ENCODE data around the gene MAT2A.

MAT2A gene

DNA sequence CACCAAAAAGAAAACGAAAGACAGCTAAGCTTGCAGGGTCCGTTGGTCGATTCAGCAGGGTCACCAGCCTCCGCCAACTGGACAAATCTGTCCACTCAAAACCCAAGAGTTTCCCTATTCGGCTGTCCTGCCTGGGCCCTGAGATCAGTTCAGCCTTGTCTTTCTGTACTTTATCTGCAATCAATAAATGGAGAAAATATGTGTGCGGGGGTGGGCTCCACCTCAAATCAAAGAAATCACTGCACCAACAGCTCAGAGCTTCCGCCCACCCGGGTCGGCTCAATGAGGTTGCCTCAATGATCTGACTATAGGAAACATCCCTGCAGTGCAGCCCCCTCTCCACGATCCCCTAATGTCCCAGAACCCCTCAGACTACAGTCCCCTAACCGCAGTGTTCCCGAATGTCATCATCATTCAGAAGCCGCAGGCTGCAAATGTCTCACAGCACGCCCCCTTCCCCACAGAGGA lies 21.9 kb downstream of the MAT2A start:
- peaks cover 5% of the 10 kb centered on the region for H3K36me3 ChIP-seq (ENCODE audit: control insufficient read depth, insufficient read depth, low read length)
- no peak for DNase-seq (ENCODE audit: extremely low read depth, insufficient read length)
- no peaks in the 10 kb centered on the region for H3K27me3 ChIP-seq (replicated peaks; ENCODE audit: control insufficient read depth, insufficient read depth, low read length)
- TF ChIP-seq, protein P1, sequence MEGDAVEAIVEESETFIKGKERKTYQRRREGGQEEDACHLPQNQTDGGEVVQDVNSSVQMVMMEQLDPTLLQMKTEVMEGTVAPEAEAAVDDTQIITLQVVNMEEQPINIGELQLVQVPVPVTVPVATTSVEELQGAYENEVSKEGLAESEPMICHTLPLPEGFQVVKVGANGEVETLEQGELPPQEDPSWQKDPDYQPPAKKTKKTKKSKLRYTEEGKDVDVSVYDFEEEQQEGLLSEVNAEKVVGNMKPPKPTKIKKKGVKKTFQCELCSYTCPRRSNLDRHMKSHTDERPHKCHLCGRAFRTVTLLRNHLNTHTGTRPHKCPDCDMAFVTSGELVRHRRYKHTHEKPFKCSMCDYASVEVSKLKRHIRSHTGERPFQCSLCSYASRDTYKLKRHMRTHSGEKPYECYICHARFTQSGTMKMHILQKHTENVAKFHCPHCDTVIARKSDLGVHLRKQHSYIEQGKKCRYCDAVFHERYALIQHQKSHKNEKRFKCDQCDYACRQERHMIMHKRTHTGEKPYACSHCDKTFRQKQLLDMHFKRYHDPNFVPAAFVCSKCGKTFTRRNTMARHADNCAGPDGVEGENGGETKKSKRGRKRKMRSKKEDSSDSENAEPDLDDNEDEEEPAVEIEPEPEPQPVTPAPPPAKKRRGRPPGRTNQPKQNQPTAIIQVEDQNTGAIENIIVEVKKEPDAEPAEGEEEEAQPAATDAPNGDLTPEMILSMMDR (IDR thresholded peaks at IDR 0.05; ENCODE audit: insufficient read depth, low read length, poor library complexity, severe bottlenecking), result no peak
- H3K4me3 ChIP-seq (replicated peaks; ENCODE audit: low read depth, low read length), result peak overlapping the region; percentile 86

DNA sequence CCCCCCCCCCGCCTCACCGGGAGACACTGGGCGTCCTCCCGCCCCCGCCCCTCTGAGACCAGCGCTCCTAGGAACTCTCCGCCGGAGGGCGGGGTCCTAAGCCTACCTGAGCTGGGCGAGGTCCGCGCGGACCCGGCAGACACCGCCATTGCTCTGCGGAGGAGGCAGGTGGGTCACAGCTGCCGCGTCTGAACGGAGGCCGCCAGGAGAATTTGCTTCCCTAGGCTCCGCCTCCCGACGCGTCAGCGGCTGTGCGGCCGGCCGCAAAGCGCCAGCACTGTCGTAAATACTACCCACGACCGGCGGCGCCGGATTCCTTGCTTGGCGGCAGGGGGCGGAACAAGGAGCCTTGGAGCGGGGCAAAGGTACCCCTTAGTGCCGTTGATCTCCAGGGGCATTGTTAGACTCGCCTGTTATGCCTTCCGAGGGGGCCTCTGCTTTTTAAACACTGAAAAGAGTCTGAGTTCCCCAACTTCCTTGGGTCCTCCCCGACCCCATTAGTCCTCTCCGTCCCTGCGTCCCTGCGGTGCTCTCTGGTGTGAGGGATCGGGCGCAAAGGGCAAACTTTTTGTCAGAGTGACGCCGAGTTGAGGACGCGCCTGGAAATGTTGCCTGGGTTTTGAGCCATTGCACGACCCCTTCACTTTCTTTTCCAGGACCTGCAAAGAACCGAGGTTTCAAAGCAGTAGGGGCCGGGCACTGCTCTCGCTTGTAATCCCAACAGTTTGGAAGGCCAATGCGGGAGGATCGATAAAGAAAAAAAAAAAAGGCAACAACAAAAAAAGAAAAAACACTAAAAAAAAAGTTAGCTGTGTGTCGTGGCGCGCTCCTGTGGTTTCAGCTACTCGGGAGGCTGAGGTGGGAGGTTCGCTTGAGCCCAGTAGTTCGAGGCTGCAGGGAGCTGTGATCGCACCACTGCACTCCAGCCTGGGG lies 22.6 kb downstream of the MAT2A start, which contains the start of gene GGCX:
TSS of gene GGCX (minus strand) at position 214 of the 933 bp plus-strand sequence. CDS start at position 149, 65 bp downstream.
- TF ChIP-seq, protein P1 (IDR thresholded peaks at IDR 0.05; ENCODE audit: insufficient read depth, low read length, poor library complexity, severe bottlenecking), result no peak
- no peaks in the 10 kb centered on the region for H3K27me3 ChIP-seq (replicated peaks; ENCODE audit: control insufficient read depth, insufficient read depth, low read length)
- H3K4me3 ChIP-seq (replicated peaks; ENCODE audit: low read depth, low read length), result peak within 1 kb of the TSS; percentile 86
- peak; percentile 96 for DNase-seq (ENCODE audit: extremely low read depth, insufficient read length)
- H3K36me3 ChIP-seq (ENCODE audit: control insufficient read depth, insufficient read depth, low read length), result peaks cover 3% of the 10 kb centered on the region

DNA sequence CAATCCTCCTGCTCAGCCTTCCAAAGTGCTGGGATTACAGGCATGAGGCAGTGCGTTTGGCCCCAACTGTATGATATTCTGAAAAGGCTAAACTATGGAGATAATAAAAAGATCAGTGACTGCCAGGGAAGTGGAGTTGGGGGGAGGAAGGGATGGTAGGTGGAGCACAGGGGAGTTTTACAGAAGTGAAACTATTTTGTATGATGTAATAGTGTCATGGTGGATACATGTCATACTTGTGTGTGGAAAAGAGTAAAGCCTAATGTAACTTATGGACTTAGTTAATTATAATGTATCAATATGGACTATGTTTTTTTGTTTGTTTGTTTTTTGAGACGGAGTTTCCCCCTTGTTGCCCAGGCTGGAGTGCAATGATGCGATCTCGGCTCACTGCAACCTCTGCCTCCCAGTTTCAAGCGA lies 25.2 kb downstream of the MAT2A start:
- no peak overlapping the region for H3K4me3 ChIP-seq (replicated peaks; ENCODE audit: low read depth, low read length)
- no peak for DNase-seq (ENCODE audit: extremely low read depth, insufficient read length)
- TF ChIP-seq, protein P1 (IDR thresholded peaks at IDR 0.05; ENCODE audit: insufficient read depth, low read length, poor library complexity, severe bottlenecking), result no peak
- H3K36me3 ChIP-seq (ENCODE audit: control insufficient read depth, insufficient read depth, low read length), result no peaks in the 10 kb centered on the region
- no peaks in the 10 kb centered on the region for H3K27me3 ChIP-seq (replicated peaks; ENCODE audit: control insufficient read depth, insufficient read depth, low read length)

DNA sequence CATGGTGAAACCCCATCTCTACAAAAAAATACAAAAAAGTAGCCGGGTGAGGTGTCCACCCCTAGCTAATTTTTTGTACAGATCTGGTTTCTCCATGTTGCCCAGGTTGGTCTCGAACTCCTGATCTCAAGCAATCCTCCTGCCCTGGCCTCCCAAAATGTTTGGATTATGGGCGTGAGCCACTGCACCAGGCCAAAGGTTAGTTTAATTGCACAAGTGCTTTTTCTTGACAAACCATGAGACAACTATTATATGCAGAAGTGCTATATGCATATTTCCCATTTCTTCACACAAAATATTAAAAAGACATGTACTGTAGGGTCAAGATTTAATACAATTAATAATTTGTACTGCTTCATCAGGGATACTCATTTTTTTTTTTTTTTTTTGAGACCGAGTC lies 27.3 kb downstream of the MAT2A start:
- no peaks in the 10 kb centered on the region for H3K36me3 ChIP-seq (ENCODE audit: control insufficient read depth, insufficient read depth, low read length)
- no peak overlapping the region for H3K4me3 ChIP-seq (replicated peaks; ENCODE audit: low read depth, low read length)
- TF ChIP-seq, protein P1 (IDR thresholded peaks at IDR 0.05; ENCODE audit: insufficient read depth, low read length, poor library complexity, severe bottlenecking), result no peak
- H3K27me3 ChIP-seq (replicated peaks; ENCODE audit: control insufficient read depth, insufficient read depth, low read length), result no peaks in the 10 kb centered on the region
- no peak for DNase-seq (ENCODE audit: extremely low read depth, insufficient read length)

DNA sequence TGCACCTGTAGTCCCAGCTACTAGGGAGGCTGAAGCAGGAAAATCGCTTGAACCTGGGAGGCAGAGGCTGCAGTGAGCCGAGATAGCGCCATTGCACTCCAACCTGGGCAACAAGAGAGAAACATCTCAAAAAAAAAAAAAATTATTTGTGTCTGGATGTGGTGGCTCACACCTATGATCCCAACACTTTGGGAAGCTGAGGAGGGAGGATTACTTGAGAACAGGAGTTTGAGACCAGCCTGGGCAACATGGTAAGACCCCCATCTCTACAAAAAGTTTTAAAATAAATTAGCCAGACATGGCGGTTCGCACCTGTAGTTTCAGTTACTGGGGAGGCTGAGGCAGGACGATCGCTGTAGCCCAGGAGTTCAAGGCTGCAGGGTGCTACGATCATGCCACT lies 36.8 kb downstream of the MAT2A start:
- no peaks in the 10 kb centered on the region for H3K36me3 ChIP-seq (ENCODE audit: control insufficient read depth, insufficient read depth, low read length)
- DNase-seq (ENCODE audit: extremely low read depth, insufficient read length), result no peak
- H3K27me3 ChIP-seq (replicated peaks; ENCODE audit: control insufficient read depth, insufficient read depth, low read length), result no peaks in the 10 kb centered on the region; the same call in 1 of the 2 replicates
- no peak overlapping the region for H3K4me3 ChIP-seq (replicated peaks; ENCODE audit: low read depth, low read length)
- TF ChIP-seq, protein P1 (IDR thresholded peaks at IDR 0.05; ENCODE audit: insufficient read depth, low read length, poor library complexity, severe bottlenecking), result no peak
